ENCODE measurements around the gene ROR2.

The ROR2 gene

DNA sequence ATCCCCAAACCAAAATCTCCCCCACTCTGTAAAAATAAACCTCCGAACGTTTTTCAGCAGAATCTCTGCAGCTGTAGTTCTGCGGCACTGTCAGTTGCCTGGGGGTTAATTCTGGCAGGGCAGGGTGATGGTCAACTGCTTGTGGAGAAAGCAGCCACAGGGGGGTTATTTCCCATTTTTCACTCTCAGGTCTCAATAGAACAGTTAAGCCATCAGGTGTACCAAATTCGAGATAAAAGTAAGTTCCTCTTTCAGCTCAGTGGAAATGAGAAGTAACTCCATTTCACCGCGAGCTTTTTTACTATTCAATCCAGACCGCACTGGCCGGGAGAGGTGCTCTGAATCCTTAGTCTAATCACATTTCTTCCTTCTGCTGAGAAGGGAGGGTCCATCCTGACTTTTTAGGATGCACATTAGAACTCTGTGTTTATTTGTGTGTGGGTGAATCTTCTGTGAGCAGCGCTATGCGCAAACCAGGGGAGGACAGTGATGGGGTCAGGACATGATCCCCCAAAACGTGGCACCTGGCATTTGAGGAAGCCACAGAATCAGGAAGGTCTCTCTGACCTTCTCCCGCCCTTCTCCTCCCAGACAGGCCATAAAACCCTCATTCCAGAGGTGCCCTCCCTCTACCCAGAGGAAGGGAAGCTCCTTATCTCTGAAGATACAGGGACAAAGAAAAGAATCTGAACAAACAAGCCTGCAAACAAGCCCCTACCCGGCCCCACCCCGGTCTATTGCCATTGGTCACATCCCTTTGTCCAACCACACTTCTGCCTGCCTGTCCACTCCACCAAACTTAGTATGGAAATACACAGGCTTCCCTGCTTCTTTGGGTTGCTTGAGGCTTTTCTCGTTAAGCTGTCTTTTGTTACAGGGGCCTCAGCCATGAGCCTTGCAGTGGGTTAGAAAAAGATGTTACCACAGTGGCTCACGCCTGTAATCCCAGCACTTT is 229.0 kb downstream of the ROR2 start:
- no peak for DNase-seq (ENCODE audit: low read depth, low spot score)

DNA sequence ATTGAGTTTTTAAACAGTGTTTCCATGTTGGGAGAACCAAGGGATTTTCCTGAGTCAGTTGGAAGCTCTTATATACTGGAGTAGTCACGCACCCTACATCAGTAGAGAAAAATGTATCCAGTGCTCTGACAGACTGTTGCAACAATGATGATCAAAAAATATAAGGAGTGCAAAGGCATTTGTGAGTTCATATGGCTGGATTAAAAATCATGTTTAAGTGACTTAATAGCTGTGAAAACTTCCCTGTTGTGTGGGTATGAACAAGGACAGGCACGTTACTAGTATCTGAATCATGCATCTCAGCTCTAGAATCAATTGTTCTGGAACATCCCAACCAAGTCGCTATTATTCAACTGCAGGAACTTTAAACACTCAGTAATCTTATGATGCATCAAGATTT is 229.7 kb downstream of the ROR2 start:
- DNase-seq (ENCODE audit: low read depth, low spot score): no peak

DNA sequence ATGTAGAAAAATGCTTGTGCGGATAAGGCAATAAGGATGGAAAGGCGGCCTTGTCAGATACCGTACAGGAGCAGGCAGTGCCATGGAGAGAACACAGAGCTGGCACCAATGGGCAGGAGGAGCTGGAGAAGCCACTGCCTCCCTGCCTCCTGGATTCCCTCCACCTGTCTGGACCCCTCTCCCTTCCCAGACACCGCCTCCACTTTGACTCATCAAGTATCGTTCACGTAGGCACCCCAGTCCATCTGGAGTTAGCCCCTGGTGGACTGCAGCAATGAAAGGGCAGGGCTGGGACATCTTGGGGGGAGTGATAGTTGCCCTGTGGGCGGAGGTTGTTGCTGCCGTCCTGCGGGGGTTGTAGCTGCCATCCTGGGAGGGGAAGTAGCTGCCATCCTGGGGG is 232.0 kb downstream of the ROR2 start:
- no peak for DNase-seq (ENCODE audit: low read depth, low spot score)

DNA sequence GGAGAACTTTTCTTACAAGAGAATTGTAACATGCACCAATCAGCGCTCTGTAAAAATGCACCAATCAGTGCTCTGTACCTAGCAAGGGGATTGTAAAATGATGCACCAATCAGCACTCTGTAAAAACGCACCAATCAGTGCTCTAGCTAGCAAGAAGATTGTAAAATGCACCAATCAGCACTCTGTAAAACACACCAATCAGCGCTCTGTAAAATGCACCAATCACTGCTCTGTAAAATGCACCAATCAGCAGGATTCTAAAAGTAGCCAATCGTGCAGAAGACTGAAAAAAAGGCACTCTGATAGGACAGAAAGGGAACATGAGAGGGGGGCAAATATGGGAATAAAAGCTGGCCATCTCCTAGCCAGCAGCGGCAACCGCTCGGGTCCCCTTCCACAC is 233.2 kb downstream of the ROR2 start:
- DNase-seq (ENCODE audit: low read depth, low spot score): no peak

DNA sequence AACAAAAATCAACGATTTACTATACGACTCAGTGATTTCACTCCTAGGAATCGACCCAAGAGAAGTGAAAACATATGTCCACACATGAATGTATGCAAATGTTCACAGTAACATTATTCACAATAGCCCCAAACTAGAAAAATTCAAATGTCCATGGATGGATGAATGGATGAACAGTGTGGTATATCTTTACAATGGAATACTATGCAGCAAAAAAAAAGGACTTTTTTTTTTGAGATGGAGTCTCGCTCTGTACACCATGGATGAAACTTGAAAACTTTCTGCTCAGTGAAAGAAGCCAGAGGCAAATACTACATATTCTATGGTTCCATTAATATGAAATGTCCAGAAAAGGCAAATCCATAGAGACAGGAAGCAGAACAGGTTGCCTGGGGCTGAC is 233.8 kb downstream of the ROR2 start:
- no peak for DNase-seq (ENCODE audit: low read depth, low spot score)

DNA sequence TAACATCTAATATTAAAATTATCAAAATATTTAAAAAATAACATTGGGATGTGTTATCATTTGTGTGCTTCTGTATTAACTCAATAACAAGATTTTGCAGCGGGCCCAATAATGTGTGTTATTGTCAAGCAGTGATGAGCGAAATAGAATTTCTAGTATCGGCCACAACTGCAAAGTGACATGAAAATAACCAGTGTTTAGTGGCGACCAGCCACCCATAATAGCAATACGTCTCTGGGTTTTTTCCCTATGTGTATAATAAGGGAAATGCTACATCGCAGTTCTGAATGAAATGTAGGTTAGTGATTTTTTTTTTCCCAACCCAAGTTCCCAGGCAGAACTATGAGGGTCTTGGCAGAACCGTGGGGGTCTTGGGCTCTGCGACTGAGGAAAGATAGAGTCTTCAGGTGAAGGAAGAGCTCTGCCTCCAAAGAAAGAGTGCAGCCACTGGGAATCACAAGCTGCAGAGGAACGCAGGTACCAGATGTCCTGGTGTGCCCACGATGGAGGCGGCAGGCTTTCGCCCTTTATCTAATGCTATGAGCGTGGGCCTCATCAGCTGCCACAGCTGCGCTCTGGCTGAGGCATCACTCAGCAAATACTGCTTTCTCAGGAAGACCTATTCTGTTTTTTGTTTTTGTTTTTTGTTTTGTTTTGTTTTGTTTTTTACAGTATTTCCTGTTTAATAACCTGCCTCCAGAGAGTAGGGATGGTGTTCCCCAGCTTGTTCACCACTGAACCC is 235.0 kb downstream of the ROR2 start:
- DNase-seq (ENCODE audit: low read depth, low spot score): no peak

DNA sequence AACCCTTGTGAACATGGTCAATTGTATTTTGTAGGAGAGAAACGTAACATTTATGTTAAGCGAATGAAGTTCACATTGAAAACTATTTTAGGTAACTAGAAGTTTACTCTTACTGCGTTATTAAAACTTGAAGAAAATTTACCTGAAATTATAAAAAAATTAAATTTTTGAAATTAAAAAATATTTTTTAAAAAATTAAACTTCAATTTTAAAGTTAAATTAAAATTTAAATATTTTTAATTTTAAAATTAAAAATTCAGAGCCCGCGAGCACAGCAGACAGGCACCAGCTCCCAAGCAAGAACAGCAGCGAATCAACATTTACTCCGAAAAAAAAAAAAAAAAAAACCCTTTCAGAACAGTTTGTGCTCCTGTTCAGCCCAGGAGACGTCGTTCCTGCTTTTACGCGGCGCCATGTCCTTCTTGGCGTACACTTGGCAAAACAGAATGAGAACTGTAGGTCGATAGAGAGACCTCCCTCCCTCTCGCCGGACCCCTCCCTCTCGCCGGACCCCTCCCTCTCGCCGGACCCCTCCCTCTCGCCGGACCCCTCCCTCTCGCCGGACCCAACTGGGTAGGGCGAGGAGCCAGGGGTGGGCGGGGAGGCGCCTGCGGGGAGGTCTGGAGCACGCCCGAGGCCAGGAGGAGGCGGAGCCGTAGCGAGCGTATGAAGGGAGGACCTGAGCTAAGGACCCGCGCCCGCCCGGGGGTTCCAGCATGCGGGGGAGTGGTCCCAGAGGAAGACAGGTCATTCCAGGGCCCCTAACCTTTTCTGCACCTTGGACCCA is 235.8 kb downstream of the ROR2 start:
- no peak for DNase-seq (ENCODE audit: low read depth, low spot score)

DNA sequence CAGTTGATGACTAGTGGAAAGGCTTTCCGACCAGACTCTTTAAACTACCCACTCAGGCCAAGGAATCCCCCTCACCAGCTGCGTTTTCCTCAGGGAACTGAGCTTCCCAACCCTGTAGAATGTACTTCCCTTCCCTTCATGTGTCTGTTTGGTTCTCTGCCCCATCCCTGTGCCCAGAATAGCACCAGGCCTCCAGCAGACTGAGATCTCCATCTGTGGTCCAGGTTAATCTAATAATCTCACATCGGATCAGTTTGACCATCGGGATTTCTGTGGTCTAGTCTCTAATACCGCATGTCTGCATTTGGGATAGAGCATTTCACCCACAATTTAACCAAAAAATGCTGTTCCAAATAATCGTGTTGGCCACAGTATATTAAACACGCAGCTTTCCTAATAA is 237.2 kb downstream of the ROR2 start:
- no peak for DNase-seq (ENCODE audit: low read depth, low spot score)

DNA sequence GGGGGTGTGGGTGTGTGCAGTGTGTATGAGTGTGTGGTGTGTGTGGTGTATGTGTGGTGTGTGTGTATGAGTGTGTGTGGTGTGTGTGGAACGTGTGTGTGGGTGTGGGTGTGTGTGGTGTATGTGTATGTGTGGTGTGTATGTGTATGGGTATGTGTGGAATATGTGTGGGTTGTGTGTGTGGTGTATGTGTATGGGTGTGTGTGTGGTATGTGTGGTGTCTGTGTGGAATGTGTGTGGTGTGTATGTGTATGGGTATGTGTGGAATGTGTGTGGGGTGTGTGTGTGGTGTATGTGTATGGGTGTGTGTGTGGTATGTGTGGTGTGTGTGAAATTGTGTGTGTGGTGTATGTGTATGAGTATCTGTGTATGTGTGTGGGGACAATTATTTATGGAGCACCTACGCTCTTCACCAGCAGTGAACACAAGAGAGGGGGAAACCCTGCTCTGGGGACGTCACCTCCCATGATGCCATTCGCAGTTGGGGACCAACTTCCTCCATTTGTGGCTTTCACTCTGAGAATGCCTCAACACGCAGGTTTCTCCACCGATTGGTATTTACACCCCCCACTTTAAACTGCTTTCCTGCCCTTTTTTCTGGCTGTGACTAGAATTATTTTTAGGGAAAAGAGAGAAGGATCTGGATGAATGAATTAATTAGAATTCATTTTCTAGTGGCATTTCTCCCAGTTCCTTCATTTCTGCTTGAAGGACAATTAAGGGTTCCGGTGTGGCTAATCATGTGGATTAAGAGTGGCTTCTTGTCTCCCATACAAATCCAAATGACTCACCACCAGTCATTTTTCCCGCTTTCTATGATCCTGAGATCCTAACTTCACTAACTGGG is 238.1 kb downstream of the ROR2 start:
- DNase-seq (ENCODE audit: low read depth, low spot score): peak; percentile 33

DNA sequence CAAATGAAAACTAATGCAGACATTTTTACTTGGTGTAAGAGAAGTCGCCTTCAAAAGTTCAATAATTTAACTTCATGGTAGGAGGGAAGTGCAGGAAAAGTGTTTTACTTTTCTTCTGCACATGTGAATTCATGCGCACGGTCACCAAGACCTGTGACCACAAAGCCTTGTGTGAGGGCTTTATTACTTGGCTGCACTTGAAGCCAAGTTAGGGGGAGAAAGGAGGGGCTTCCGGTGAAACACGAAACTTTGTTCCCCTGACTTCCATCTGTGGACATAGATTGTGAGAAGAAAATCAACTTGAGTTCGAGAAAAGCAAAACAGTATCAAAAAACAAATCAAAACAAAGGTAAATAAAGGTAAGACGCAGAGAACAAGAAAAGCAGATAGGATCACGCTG is 239.9 kb downstream of the ROR2 start:
- DNase-seq (ENCODE audit: low read depth, low spot score): no peak

DNA sequence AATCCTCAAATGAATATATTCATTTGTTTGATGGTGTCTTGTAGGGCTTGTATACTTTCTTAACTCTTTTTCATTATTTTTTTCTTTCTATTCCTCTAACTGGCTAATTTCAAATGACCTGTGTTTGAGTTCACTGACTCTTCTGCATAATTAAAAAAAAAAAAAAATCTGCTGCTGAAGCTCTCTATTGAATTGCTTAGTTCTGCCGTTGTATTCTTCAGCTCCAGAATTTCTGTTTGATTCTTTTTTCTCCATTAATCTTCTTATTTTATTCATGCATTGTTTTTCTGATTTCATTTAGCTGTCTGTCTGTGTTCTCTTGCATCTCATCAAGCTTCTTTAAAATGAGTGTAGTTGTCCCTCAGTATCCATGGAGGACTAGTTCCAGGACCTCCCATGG is 244.6 kb downstream of the ROR2 start:
- DNase-seq (ENCODE audit: low read depth, low spot score): no peak

DNA sequence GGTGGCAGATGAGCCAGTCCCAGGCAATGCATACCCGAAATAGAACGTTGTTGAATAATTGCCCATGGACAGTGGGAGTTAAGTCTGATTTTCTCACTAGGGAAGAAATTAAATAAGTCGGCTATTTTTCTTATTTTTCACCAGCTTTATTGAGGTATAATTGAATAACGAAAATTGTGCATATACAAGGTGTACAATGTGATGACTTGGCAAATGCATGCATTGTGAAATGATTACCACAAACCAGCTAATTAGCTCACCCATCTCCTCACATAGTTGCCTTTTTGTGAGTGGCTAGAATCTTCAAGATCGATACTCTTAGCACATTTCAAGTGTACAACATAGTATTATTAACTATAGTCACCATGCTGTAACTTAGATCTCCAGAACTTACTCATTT is 249.6 kb downstream of the ROR2 start:
- DNase-seq (ENCODE audit: low read depth, low spot score): no peak

DNA sequence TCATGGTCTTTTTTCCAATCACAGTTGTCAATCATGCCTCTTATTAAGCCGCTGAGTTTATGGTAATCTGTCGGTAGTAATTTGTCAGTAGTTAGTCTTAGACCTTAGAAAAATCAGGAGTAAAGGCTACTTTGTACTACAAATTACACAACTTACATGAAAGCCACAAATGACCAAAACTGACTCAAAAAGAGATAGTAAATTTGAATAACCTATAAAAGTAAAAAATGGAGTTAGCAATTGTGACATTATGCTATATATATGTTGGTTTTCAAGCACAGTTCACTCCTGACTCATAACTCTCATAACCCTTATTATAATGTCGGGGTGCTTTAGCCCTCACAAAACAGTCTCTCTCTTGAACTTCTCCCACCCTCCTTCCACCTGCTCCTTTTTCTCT is 251.8 kb downstream of the ROR2 start:
- no peak for DNase-seq (ENCODE audit: low read depth, low spot score)

DNA sequence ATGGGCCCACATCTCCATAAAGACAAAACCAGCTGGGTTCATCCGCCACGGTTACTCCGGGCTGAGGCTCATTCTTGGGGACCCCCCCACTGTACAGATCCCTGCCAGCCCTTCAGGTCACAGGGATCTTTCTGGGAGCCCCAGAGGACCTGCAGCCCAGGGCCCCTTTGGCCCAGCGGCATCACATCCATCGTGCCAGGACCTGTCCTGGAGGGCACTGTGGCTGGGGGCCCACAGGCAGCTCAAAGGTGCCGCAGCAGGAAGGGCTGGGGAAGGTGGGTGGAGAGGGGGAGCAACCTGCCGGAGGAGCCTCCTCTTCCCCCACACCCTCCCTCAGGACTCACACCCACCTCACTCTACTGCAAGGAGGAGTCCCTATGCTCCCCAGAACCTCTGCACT is 252.8 kb downstream of the ROR2 start:
- no peak for DNase-seq (ENCODE audit: low read depth, low spot score)

DNA sequence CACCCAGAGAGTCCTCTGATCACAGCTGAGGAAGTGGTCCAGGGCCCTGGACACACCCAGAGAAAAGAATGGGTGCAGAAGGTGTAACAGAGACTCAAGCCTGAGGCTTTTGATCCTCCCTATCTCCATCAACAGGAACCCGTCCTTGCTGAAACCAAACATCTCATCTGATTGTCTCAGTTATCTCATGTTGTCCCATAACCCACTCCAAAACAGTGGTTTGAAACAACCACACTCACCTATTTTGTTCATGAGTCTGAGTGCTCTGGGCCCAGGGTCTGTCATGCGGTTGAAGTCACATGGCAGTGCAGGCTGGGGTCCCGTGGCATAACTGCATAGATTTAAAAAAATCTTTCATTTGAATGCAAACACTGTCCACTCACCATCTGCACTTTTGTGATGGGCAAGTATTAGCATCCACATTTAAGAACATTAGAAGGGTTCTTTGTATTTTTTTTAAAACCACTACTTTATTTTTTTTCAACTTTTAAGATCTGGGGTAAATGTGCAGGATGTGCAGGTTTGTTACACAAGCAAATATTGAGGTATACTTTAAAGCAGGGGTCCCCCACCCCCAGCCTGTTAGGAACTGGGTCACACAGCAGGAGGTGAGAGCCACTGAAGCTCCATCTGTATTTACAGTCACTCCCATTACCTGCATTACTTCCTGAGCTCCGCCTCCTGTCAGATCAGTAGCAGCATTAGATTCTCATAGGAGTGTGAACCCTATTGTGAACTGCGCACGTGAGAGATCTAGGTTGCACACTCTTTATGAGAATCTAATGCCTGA is 255.8 kb downstream of the ROR2 start:
- no peak for DNase-seq (ENCODE audit: low read depth, low spot score)

DNA sequence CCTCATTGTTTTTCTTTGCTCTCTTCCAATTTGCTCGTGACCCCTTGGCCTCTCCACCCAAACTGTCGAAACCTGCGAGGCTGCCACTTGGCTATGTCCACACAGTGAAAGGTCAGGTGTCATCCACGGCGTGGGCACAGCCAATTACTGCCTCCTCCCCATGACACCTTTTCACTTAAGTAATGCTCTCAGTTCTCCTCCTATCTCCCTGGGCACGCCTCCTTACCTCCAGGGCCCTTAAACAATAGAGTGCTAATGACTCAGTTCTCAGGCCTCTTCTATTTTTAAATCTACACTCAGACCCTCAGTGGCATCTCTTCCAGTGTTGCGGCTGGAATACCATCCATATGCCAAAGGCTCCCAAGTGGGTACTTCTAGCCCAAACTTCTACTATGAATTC is 256.8 kb downstream of the ROR2 start:
- no peak for DNase-seq (ENCODE audit: low read depth, low spot score)

DNA sequence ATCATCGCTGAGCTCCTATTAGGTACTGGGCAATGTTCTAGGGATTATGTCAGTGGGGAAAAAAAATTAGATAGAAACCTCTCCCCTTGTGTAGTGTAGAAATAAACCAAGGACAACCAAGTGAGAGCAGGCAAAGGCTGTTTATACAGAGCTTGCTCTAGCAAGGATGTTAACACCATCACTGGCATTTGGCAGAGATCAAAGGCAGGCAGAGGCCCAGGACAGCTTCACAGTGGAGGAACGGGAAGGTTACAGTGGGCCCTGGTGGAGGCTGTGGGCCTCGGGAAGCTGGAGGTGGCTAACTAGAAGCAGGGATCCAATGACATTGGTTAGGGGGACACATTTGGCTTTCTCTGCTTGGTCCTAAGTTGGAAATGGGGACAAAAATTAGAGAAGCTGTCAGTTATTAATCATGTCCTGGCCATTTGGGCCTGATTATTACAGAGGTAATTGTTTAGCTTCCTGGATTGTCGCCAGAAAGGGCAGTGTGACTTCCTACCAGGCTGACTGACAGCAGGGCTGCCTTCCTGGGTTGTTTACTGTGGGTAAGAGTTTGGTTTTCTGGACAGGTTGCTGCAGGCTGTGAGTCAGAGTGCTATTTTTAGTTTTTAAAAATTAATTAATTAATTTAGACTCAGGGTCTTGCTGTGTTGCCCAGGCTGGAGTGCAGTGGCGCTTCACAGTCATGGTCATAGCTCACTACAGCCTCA is 259.3 kb downstream of the ROR2 start:
- no peak for DNase-seq (ENCODE audit: low read depth, low spot score)

DNA sequence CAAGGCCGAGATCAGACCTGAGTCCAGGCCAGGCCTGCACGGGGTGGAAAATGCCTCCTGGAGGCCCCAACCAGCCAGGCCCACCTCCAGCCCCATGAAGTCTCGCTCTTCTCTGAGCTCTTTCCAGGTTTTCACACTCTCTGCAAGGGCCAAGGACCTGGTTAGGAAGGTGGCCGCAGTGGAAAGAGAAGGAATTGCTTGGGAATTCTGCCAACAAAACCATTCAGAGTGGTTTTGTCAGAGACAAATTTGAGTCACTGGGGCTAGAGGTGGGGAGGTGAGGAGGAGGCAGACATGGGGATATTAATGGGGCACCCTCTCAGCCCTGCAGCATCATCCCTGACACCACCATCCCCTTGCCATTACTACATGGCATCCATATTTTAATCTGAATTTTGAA is 261.0 kb downstream of the ROR2 start:
- DNase-seq (ENCODE audit: low read depth, low spot score): no peak

DNA sequence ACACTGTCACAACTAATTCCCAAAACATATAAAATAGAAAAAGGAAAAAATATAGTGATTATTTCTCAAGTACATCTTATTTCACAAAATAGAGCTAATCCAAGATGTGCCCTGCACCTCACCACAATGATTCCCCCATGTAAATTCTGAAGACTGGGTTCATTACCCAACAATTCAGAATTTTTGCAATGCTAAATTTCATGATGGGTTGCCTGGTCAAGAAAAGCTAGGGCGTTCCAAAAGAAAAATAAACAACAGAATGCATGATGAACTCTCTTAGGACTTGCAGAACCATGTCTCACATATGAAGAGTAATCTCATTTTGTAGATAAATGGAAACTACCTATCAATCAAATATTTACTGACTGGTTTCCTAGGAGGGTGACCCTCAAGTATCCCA is 266.8 kb downstream of the ROR2 start:
- DNase-seq (ENCODE audit: low read depth, low spot score): no peak

DNA sequence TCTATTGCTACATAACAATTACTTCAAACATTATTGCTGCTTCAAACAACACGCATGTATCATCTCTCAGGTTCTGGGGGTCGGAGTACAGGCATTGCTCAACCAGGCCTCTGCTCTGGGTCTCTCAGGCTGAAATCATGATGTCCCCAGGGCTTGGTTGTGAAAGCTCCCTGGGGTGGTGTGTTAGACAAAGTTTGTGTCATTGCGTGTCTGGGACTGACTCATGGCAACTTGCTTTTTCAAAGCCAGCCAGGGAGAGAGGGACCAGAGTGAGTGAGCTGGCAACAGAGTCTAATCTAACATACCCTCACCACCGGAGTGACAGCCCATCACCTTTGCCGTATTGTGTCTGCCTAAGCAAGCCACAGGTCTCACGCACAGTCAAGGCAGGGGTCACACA is 267.2 kb downstream of the ROR2 start:
- no peak for DNase-seq (ENCODE audit: low read depth, low spot score)

Data from activated naive CD8-positive, alpha-beta T cell treated with anti-CD3 and anti-CD28 coated beads, Interleukin-2, amount 50 U/mL, for 16 hours (primary cell).